WTC11 (cell line): ENCODE data around the gene SAP25. TPM values are rescaled to one million over a fixed set of nuclear protein-coding genes. Genes with fewer than 3 reads are reported as not detected.

Experiments used
- ATAC-seq: fragments of 200-7000 bp; cut with Tn5 transposase; 2 replicates; pipeline ENCODE4 v1.10.0; 2021; ENCODE audit warnings: mild to moderate bottlenecking, moderate library complexity
- CTCF ChIA-PET: fragments of 300-600 bp; sonication (Branson Sonifier 250); formaldehyde crosslinking; loops from one replicate; lab custom pipeline; 2021; ENCODE audit warnings: antibody characterized with exemption; lab: Charles Lee
- POLR2A ChIA-PET: fragments of 350-600 bp; sonication (Branson Sonifier 250); formaldehyde crosslinking; loops from one replicate; lab custom pipeline; 2021; ENCODE audit warnings: antibody characterized with exemption; lab: Charles Lee
- DNase-seq: peaks from one replicate; pipeline ENCODE4 v3.0.0; 2021; ENCODE audit warnings: low spot score
- H3K27ac Mint-ChIP-seq: 2 replicates; pipeline ENCODE4 v1.8.0; 2021; ENCODE audit warnings: mixed read lengths
- H3K27me3 Mint-ChIP-seq: 2 replicates; pipeline ENCODE4 v1.8.0; 2021; ENCODE audit warnings: low read depth, mild to moderate bottlenecking, moderate library complexity, mixed read lengths
- H3K36me3 Mint-ChIP-seq: 2 replicates; pipeline ENCODE4 v1.8.0; 2021; ENCODE audit warnings: mixed read lengths
- H3K4me1 Mint-ChIP-seq: 2 replicates; pipeline ENCODE4 v1.8.0; 2022; ENCODE audit warnings: mixed read lengths
- H3K4me3 Mint-ChIP-seq: 2 replicates; pipeline ENCODE4 v1.8.0; 2021; ENCODE audit warnings: mild to moderate bottlenecking, moderate library complexity, mixed read lengths
- H3K9me3 Mint-ChIP-seq: 2 replicates; pipeline ENCODE4 v1.8.0; 2021; ENCODE audit warnings: mixed read lengths
- ATF1 ChIP-seq: sonication (generic); formaldehyde crosslinking; IDR thresholded peaks from 2 replicates; pipeline ENCODE4 v1.8.1; 2023; ENCODE audit warnings: mild to moderate bottlenecking, moderate library complexity, missing genetic modification reagents
- CREM ChIP-seq: sonication (generic); formaldehyde crosslinking; IDR thresholded peaks from 2 replicates; pipeline ENCODE4 v1.8.1; 2022; ENCODE audit warnings: mild to moderate bottlenecking, missing genetic modification reagents, moderate library complexity
- E2F1 ChIP-seq: sonication (generic); formaldehyde crosslinking; IDR thresholded peaks from 2 replicates; pipeline ENCODE4 v1.8.0; 2022; ENCODE audit warnings: mild to moderate bottlenecking, missing genetic modification reagents
- ELF4 ChIP-seq: sonication (generic); formaldehyde crosslinking; IDR thresholded peaks from 2 replicates; pipeline ENCODE4 v1.8.1; 2022; ENCODE audit warnings: low read depth, mild to moderate bottlenecking, moderate library complexity, missing genetic modification reagents
- FOXJ3 ChIP-seq: sonication (generic); formaldehyde crosslinking; IDR thresholded peaks from 2 replicates; pipeline ENCODE4 v1.9.0; 2021; ENCODE audit warnings: missing genetic modification reagents, mild to moderate bottlenecking, borderline replicate concordance
- HMGA2 ChIP-seq: fragments of 250-450 bp; sonication (Bioruptor Pico); IDR thresholded peaks from 2 replicates; pipeline ENCODE4 v1.4.0; 2021; ENCODE audit warnings: mild to moderate bottlenecking, moderate library complexity
- MAX ChIP-seq: sonication (generic); formaldehyde crosslinking; IDR thresholded peaks from 2 replicates; pipeline ENCODE4 v1.8.0; 2022; ENCODE audit warnings: mild to moderate bottlenecking, missing genetic modification reagents
- MLX ChIP-seq: sonication (generic); formaldehyde crosslinking; IDR thresholded peaks from 2 replicates; pipeline ENCODE4 v1.8.1; 2023; ENCODE audit warnings: mild to moderate bottlenecking, missing genetic modification reagents, moderate library complexity
- NFE2L1 ChIP-seq: sonication (generic); formaldehyde crosslinking; IDR thresholded peaks from 2 replicates; pipeline ENCODE4 v1.8.1; 2023; ENCODE audit warnings: missing genetic modification reagents
- NR3C1 ChIP-seq: sonication (generic); formaldehyde crosslinking; conservative IDR thresholded peaks from 2 replicates; pipeline ENCODE4 v1.8.1; 2023; ENCODE audit warnings: low read depth, mild to moderate bottlenecking, missing genetic modification reagents
- OVOL2 ChIP-seq: fragments of 250-450 bp; sonication (Bioruptor Pico); IDR thresholded peaks from 2 replicates; pipeline ENCODE4 v1.9.0; 2021; ENCODE audit warnings: mild to moderate bottlenecking, borderline replicate concordance
- SMAD3 ChIP-seq: sonication (generic); formaldehyde crosslinking; IDR thresholded peaks from 2 replicates; pipeline ENCODE4 v1.8.0; 2022; ENCODE audit warnings: missing genetic modification reagents, mild to moderate bottlenecking, borderline replicate concordance
- SP1 ChIP-seq: sonication (generic); formaldehyde crosslinking; conservative IDR thresholded peaks from 2 replicates; pipeline ENCODE4 v1.8.1; 2022; ENCODE audit warnings: missing genetic modification reagents
- TEAD4 ChIP-seq: sonication (generic); formaldehyde crosslinking; IDR thresholded peaks from 2 replicates; pipeline ENCODE4 v1.8.0; 2022; ENCODE audit warnings: mild to moderate bottlenecking, missing genetic modification reagents
- TP53 ChIP-seq: sonication (generic); formaldehyde crosslinking; IDR thresholded peaks from 2 replicates; pipeline ENCODE4 v1.8.1; 2023; ENCODE audit warnings: mild to moderate bottlenecking, missing genetic modification reagents
- ZNF396 ChIP-seq: fragments of 250-450 bp; sonication (Bioruptor Pico); IDR thresholded peaks from 2 replicates; pipeline ENCODE4 v1.8.0; 2021; ENCODE audit warnings: mild to moderate bottlenecking, moderate library complexity, borderline replicate concordance
- ZNF425 ChIP-seq: fragments of 250-450 bp; sonication (Bioruptor Pico); conservative IDR thresholded peaks from 2 replicates; pipeline ENCODE4 v1.9.0; 2021; ENCODE audit warnings: mild to moderate bottlenecking
- ZNF512 ChIP-seq: sonication (generic); formaldehyde crosslinking; IDR thresholded peaks from 2 replicates; pipeline ENCODE4 v1.8.1; 2022; ENCODE audit warnings: missing genetic modification reagents, borderline replicate concordance
- ZSCAN18 ChIP-seq: fragments of 250-450 bp; sonication (Bioruptor Pico); IDR thresholded peaks from 2 replicates; pipeline ENCODE4 v2.1.2; 2022; ENCODE audit warnings: mild to moderate bottlenecking, moderate library complexity
- total RNA-seq: library from RNA; stranded (reverse); gene quantifications from 3 replicates; pipeline ENCODE4 v1.2.3, GENCODE V29; 2021

Gene SAP25
- total RNA-seq, 1 experiment from 2014 or later: 9.3 TPM

GRCh38 chr7:100567751-100568175 lies 5.9 kb downstream of the SAP25 start:
- Mint-ChIP-seq H3K36me3 (no peaks in the 10 kb centered on the region), H3K4me1 (peaks cover 46% of the 10 kb centered on the region), H3K27ac (no peak overlapping the region), H3K27me3 (peaks cover 11% of the 10 kb centered on the region), H3K4me3 (no peak overlapping the region)
- POLR2A ChIA-PET: interaction anchor here (1.4 kb wide), 1 partner anchor 29 kb away, joined by 4 read pairs; the partner anchor contains the start of gene AGFG2
- CTCF ChIA-PET: interaction anchor here (1.2 to 2.5 kb wide), 3 partner anchors 18 to 102 kb away, joined by 6 to 14 read pairs (median 8); partner anchors contain the start of genes FBXO24 and LRCH4
- TF ChIP-seq TEAD4: no peak
- no peak for TF ChIP-seq ZSCAN18 (CRISPR knock-in tag)
- TF ChIP-seq ELF4: no peak
- no peak for TF ChIP-seq MAX (CRISPR knock-in tag)
- TF ChIP-seq, all 79 proteins: peak for 0
- no peaks in the 10 kb centered on the region for H3K9me3 Mint-ChIP-seq
- no peak for ATAC-seq
- no peak for DNase-seq

- Mint-ChIP-seq H3K36me3 (no peaks in the 10 kb centered on the region), H3K9me3 (no peaks in the 10 kb centered on the region), H3K4me1 (peaks cover 42% of the 10 kb centered on the region), H3K27ac (no peak overlapping the region), H3K27me3 (peaks cover 11% of the 10 kb centered on the region), H3K4me3 (no peak overlapping the region)
- ATAC-seq (no peak), DNase-seq (no peak)
- TF ChIP-seq ZNF396 (CRISPR knock-in tag) (no peak), MLX (CRISPR knock-in tag) (no peak), ZNF425 (CRISPR knock-in tag) (no peak), ATF1 (CRISPR knock-in tag) (no peak), SMAD3 (CRISPR knock-in tag) (no peak), HMGA2 (CRISPR knock-in tag) (no peak), NR3C1 (no peak), FOXJ3 (CRISPR knock-in tag) (no peak), SP1 (CRISPR knock-in tag) (no peak), CREM (CRISPR knock-in tag) (no peak), NFE2L1 (no peak), TP53 (CRISPR knock-in tag) (no peak), OVOL2 (CRISPR knock-in tag) (no peak), E2F1 (no peak), ZNF512 (CRISPR knock-in tag) (no peak)
- CTCF ChIA-PET: interaction anchor here (1.2 to 2.5 kb wide), 4 partner anchors 19 to 101 kb away, joined by 5 to 14 read pairs (median 7); partner anchors contain the start of genes FBXO24, LRCH4 and PCOLCE
- POLR2A ChIA-PET: interaction anchor here (1.4 kb wide), 1 partner anchor 28 kb away, joined by 4 read pairs; the partner anchor contains the start of gene AGFG2
These were observed 6.5 kb downstream of the SAP25 start for GRCh38 chr7:100567031-100567730.
